DOHH2 (cell line): ENCODE data around the gene CYP11A1.

Experiments
- CTCF ChIP-seq: fragments of 200-600 bp; sonication (generic); IDR thresholded peaks from one replicate; pipeline ENCODE4 v1.5.1; 2014; ENCODE audit warnings: antibody characterized with exemption, mild to moderate bottlenecking, low read depth, low read length; ENCODE audit not compliant: poor library complexity, severe bottlenecking
- EZH2phosphoT487 ChIP-seq: fragments of 200-600 bp; sonication (generic); IDR thresholded peaks from 2 replicates; pipeline ENCODE4 v1.6.1; 2017; ENCODE audit warnings: borderline replicate concordance, mild to moderate bottlenecking, antibody characterized with exemption, low read length, moderate library complexity, mixed read lengths

GRCh38 chr15:74369756-74370155 is 2.3 kb upstream of the CYP11A1 start:
- TF ChIP-seq CTCF (no peak), EZH2phosphoT487 (no peak)
